GM12878 (cell line): ENCODE results near the gene FAAP24. TPM values are rescaled to one million over a fixed set of nuclear protein-coding genes. Genes with fewer than 3 reads are reported as not detected.

ENCODE experiments used
- ATAC-seq: fragments of 200-7000 bp; cut with Tn5 transposase; 3 replicates; pipeline ENCODE4 v1.9.1; 2020; ENCODE audit warnings: mild to moderate bottlenecking, moderate library complexity
- BruUV-seq: library from RNA; stranded (reverse); fragments of 400-500 nt; replicated peaks from 2 replicates; lab custom pipeline; 2021; lab: Mats Ljungman, UMichigan
- CTCF ChIA-PET: fragments of 300-600 bp; sonication (Branson Sonifier 250); formaldehyde crosslinking; extraction: SDS; loops from one replicate; lab custom pipeline; 2021; ENCODE audit warnings: inconsistent platforms; lab: Yijun Ruan, JAX
- POLR2A ChIA-PET: fragments of 350-600 bp; formaldehyde crosslinking; extraction: SDS; loops from one replicate; lab custom pipeline; 2021; ENCODE audit warnings: inconsistent platforms; lab: Charles Lee
- RAD21 ChIA-PET: fragments of 300-600 bp; sonication (Branson Sonifier 250); formaldehyde crosslinking; loops from one replicate; lab custom pipeline; 2023; ENCODE audit warnings: antibody characterized with exemption; ENCODE audit not compliant: unreplicated experiment; lab: Charles Lee
- SMC1A ChIA-PET: fragments of 300-600 bp; sonication (Branson Sonifier 250); formaldehyde crosslinking; loops from one replicate; lab custom pipeline; 2023; ENCODE audit not compliant: unreplicated experiment, uncharacterized antibody; lab: Charles Lee
- DNase-seq: peaks from one replicate; pipeline ENCODE4 v3.0.0-alpha.2; 2011; ENCODE audit warnings: low read depth, low spot score
- FAIRE-seq: peaks from 3 replicates; lab custom pipeline; 2011; peaks lifted over from hg19 to GRCh38; lab: Jason Lieb, UNC
- H2AFZ ChIP-seq: 2 replicates; pipeline ENCODE4 v1.6.0; 2011; ENCODE audit warnings: low read depth, low read length, control low read depth; ENCODE audit not compliant: control insufficient read depth
- H3K27ac ChIP-seq: 2 replicates; pipeline ENCODE4 v1.5.1; 2011; ENCODE audit warnings: control low read depth; ENCODE audit not compliant: control insufficient read depth, insufficient read depth
- H3K27me3 ChIP-seq, 2 experiments: replicated peaks in 1 of 2; 2 replicates each; pipeline versions ENCODE4 v1.6.0 to v1.6.1; 2011; ENCODE audit warnings: low read length in 1 of 2; ENCODE audit not compliant: control insufficient read depth in 2 of 2, insufficient read depth in 2 of 2
- H3K36me3 ChIP-seq, 2 experiments: 2 replicates each; pipeline ENCODE4 v1.5.1; 2011; ENCODE audit warnings: low read length in 1 of 2; ENCODE audit not compliant: control insufficient read depth in 2 of 2, insufficient read depth in 2 of 2
- H3K4me1 ChIP-seq: 2 replicates; pipeline ENCODE4 v1.6.1; 2011; ENCODE audit warnings: mild to moderate bottlenecking, low read length, moderate library complexity, mixed read lengths; ENCODE audit not compliant: control insufficient read depth, insufficient read depth
- H3K4me2 ChIP-seq: 2 replicates; pipeline ENCODE4 v1.6.0; 2011; ENCODE audit warnings: control low read depth; ENCODE audit not compliant: control insufficient read depth, insufficient read depth
- H3K4me3 ChIP-seq: fragments of 200-600 bp; sonication (generic); 2 replicates; pipeline ENCODE4 v1.5.1; 2016
- H3K79me2 ChIP-seq: 2 replicates; pipeline ENCODE4 v1.6.0; 2011; ENCODE audit warnings: low read length; ENCODE audit not compliant: control insufficient read depth, insufficient read depth
- H3K9ac ChIP-seq: 2 replicates; pipeline ENCODE4 v1.8.0; 2011; ENCODE audit warnings: low read length, control low read depth, mixed read lengths; ENCODE audit not compliant: control insufficient read depth, insufficient read depth
- H3K9me3 ChIP-seq: replicated peaks from 3 replicates; pipeline ENCODE4 v1.5.1; 2011; ENCODE audit warnings: mild to moderate bottlenecking, low read length; ENCODE audit not compliant: control insufficient read depth, insufficient read depth
- H4K20me1 ChIP-seq: 2 replicates; pipeline ENCODE4 v1.6.0; 2011; ENCODE audit not compliant: control insufficient read depth, insufficient read depth
- BHLHE40 ChIP-seq, 2 experiments: fragments of 450-650 bp in 1 of 2; IDR thresholded peaks; 2 replicates each; pipeline ENCODE4 v1.6.1; 2011 to 2017; ENCODE audit warnings: low read depth in 2 of 2, borderline replicate concordance in 1 of 2, improper control_type of control experiment in 1 of 2, low read length in 1 of 2, mild to moderate bottlenecking in 1 of 2
- BRCA1 ChIP-seq: IDR thresholded peaks from 2 replicates; pipeline ENCODE4 v1.6.1; 2011; ENCODE audit warnings: low read depth, low read length, improper control_type of control experiment
- E2F4 ChIP-seq: IDR thresholded peaks from 2 replicates; pipeline ENCODE4 v1.6.1; 2012; ENCODE audit warnings: low read depth, low read length, improper control_type of control experiment
- ESRRA ChIP-seq: IDR thresholded peaks from 2 replicates; pipeline ENCODE4 v1.6.1; 2012; ENCODE audit warnings: mild to moderate bottlenecking, low read length, improper control_type of control experiment
- FOXM1 ChIP-seq: IDR thresholded peaks from 2 replicates; pipeline ENCODE4 v1.6.1; 2012; ENCODE audit warnings: low read depth, mild to moderate bottlenecking, inconsistent platforms, low read length, moderate library complexity
- IKZF2 ChIP-seq, 2 experiments: fragments of 450-650 bp; IDR thresholded peaks; 2 replicates each; pipeline ENCODE4 v1.6.1; 2017; ENCODE audit warnings: mild to moderate bottlenecking in 2 of 2, moderate library complexity in 2 of 2
- MTA3 ChIP-seq: IDR thresholded peaks from 2 replicates; pipeline ENCODE4 v1.6.1; 2012; ENCODE audit warnings: low read length, inconsistent platforms, borderline replicate concordance
- NFXL1 ChIP-seq: fragments of 450-650 bp; IDR thresholded peaks from 2 replicates; pipeline ENCODE4 v1.6.1; 2017; ENCODE audit warnings: antibody characterized with exemption, mild to moderate bottlenecking, borderline replicate concordance
- POU2F2 ChIP-seq: IDR thresholded peaks from 3 replicates; pipeline ENCODE4 v1.6.1; 2011; ENCODE audit warnings: low read depth, mild to moderate bottlenecking, low read length, borderline replicate concordance
- PRDM15 ChIP-seq: fragments of 450-650 bp; formaldehyde crosslinking; IDR thresholded peaks from 2 replicates; pipeline ENCODE4 v1.4.0; 2020; ENCODE audit warnings: mild to moderate bottlenecking, moderate library complexity
- RFX5 ChIP-seq: IDR thresholded peaks from 2 replicates; pipeline ENCODE4 v1.6.1; 2011; ENCODE audit warnings: low read depth, low read length, improper control_type of control experiment
- SIN3A ChIP-seq: IDR thresholded peaks from 2 replicates; pipeline ENCODE4 v1.6.1; 2012; ENCODE audit warnings: low read depth, low read length, improper control_type of control experiment
- SMAD5 ChIP-seq: IDR thresholded peaks from 2 replicates; pipeline ENCODE4 v1.6.1; 2016; ENCODE audit warnings: antibody characterized with exemption, low read depth
- ZNF384 ChIP-seq: IDR thresholded peaks from 2 replicates; pipeline ENCODE4 v1.6.1; 2012; ENCODE audit warnings: low read depth, mild to moderate bottlenecking, low read length, improper control_type of control experiment, borderline replicate concordance
- ZSCAN29 ChIP-seq: fragments of 450-650 bp; IDR thresholded peaks from 2 replicates; pipeline ENCODE4 v1.6.1; 2017; ENCODE audit warnings: mild to moderate bottlenecking, moderate library complexity
- WGBS: methylation state at CpG from one replicate; pipeline ENCODE4 v1.1.6; 2016; ENCODE audit warnings: low lambda C conversion rate; ENCODE audit not compliant: insufficient replicate concordance, insufficient coverage; ENCODE audit errors: missing lambda C conversion rate; 5-methylcytosine and 5-hydroxymethylcytosine counted together
- in situ Hi-C: fragments of 300-500 bp; cut with MboI; formaldehyde crosslinking; loops from 9 replicates; pipeline ENCODE4 v1.14.3; 2018; ENCODE audit warnings: mixed read lengths
- intact Hi-C: fragments of 100-400 bp; cut with micrococcal nuclease; formaldehyde crosslinking; loops from one replicate; pipeline ENCODE4 v1.14.2; 2022; ENCODE audit not compliant: unreplicated experiment
- polyA plus RNA-seq, 11 experiments: library from polyadenylated mRNA; depleted of rRNA in 4 of 11; unstranded in 6 of 11; stranded (reverse) in 5 of 11; fragments of >200 nt; fragmentation: Nextera tagmentation in 4 of 11; fragmentation: Illumina TruSeq in 1 of 11; extraction: Ambion mirVana in 4 of 11; extraction: Trizol in 1 of 11; gene quantifications; 1 replicate in 1 of 11; 2 replicates in 10 of 11; pipeline versions ENCODE4 v1.2.1 to v1.2.3, GENCODE V29; 2011 to 2016; ENCODE audit warnings: inconsistent platforms in 2 of 11, missing spikeins in 2 of 11, low read depth in 1 of 11
- total RNA-seq, 4 experiments: library from RNA; depleted of rRNA in 3 of 4; stranded (reverse); fragments of >200 nt in 3 of 4; fragmentation: Illumina TruSeq in 1 of 4; extraction: Trizol in 1 of 4; gene quantifications; 2 replicates each; pipeline versions ENCODE4 v1.2.1 to v1.2.3, GENCODE V29; 2013 to 2021

The FAAP24 gene
- total and polyA plus RNA-seq, 10 of the 15 experiments (the other 5 are each of a cell fraction or from before 2014, with no cell fraction given), result 6.4 to 17.4 (median 9.9) TPM

- no peak for FAIRE-seq
- H3K27me3 ChIP-seq, result no peaks in the 10 kb centered on the region
- intact Hi-C loops (no loop called here), in situ Hi-C loops (no loop called here)
- no peak for ATAC-seq
- RAD21 ChIA-PET, result no interaction called here
- no peaks in the 10 kb centered on the region for H3K79me2 ChIP-seq
- CTCF ChIA-PET, result no interaction called here
- WGBS, result 97% methylated on average over 8 of the region's 8 CpGs
- SMC1A ChIA-PET, result no interaction called here
- no peak overlapping the region for H3K4me2 ChIP-seq
- H3K36me3 ChIP-seq, result no peaks in the 10 kb centered on the region; a peak in 1 of 4 replicates
- H3K4me3 ChIP-seq, result no peak overlapping the region
- H3K4me1 ChIP-seq, result no peaks in the 10 kb centered on the region
- no peaks in the 10 kb centered on the region for H4K20me1 ChIP-seq
- no TSS peak for BruUV-seq
- H3K9ac ChIP-seq, result no peak overlapping the region
- no peak overlapping the region for H3K27ac ChIP-seq
- no peak for DNase-seq
- TF ChIP-seq BRCA1, result no peak
- no peak for TF ChIP-seq E2F4
- TF ChIP-seq IKZF2 (IDR thresholded peaks at IDR 0.05), result no peak
- TF ChIP-seq RFX5, result no peak
- H2AFZ ChIP-seq, result no peak overlapping the region
- POLR2A ChIA-PET, result no interaction called here
- no peaks in the 10 kb centered on the region; the same call in 2 of the 3 replicates for H3K9me3 ChIP-seq
Measured at GRCh38 chr19:32930567-32930966, 41.5 kb upstream of the FAAP24 start.

GRCh38 chr19:32933571-32933970 is 38.5 kb upstream of the FAAP24 start:
- H3K9me3 ChIP-seq, result no peaks in the 10 kb centered on the region; the same call in 2 of the 3 replicates
- no peaks in the 10 kb centered on the region; a peak in 1 of 4 replicates for H3K36me3 ChIP-seq
- H3K79me2 ChIP-seq, result no peaks in the 10 kb centered on the region
- H3K9ac ChIP-seq, result no peak overlapping the region
- no TSS peak for BruUV-seq
- ATAC-seq (no peak), DNase-seq (no peak), FAIRE-seq (no peak)
- intact Hi-C loops (no loop called here), in situ Hi-C loops (no loop called here)
- ChIA-PET SMC1A (interaction anchor here (1.3 kb wide), 1 partner anchor 12 kb away, joined by 3 read pairs; no protein-coding TSS in a partner anchor), RAD21 (no interaction called here), CTCF (no interaction called here), POLR2A (no interaction called here)
- 61% methylated on average over 3 of the region's 3 CpGs for WGBS
- H3K27ac ChIP-seq, result no peak overlapping the region
- H4K20me1 ChIP-seq, result no peaks in the 10 kb centered on the region
- no peak overlapping the region for H3K4me3 ChIP-seq
- H3K4me1 ChIP-seq, result no peaks in the 10 kb centered on the region
- H3K27me3 ChIP-seq, result no peaks in the 10 kb centered on the region
- no peak overlapping the region for H2AFZ ChIP-seq
- no peak overlapping the region for H3K4me2 ChIP-seq
- TF ChIP-seq ZNF384, result no peak
- TF ChIP-seq NFXL1, result no peak
- TF ChIP-seq ZSCAN29, result no peak
- no peak for TF ChIP-seq SIN3A
- no peak for TF ChIP-seq SMAD5
- no peak for TF ChIP-seq PRDM15 (CRISPR knock-in tag)
- TF ChIP-seq POU2F2, result no peak
- TF ChIP-seq MTA3, result no peak
- TF ChIP-seq BHLHE40 (IDR thresholded peaks at IDR 0.05; ENCODE audit: borderline replicate concordance in 1 of 2, low read depth in 2 of 2, low read length in 1 of 2), result no peak
- no peak for TF ChIP-seq ESRRA
- no peak for TF ChIP-seq FOXM1
